Neural progenitor cell (in vitro differentiated cells): ENCODE data around the gene MTMR1.

Source experiments
- EZH2 ChIP-seq: fragments of 200-600 bp; sonication (generic); IDR thresholded peaks from 2 replicates; pipeline ENCODE4 v1.6.1; 2017; ENCODE audit warnings: antibody characterized with exemption, mild to moderate bottlenecking, moderate library complexity
- TF ChIP-seq, protein P1 (sequence below): fragments of 200-600 bp; sonication (generic); IDR thresholded peaks from 2 replicates; pipeline ENCODE4 v1.5.1; 2017; ENCODE audit warnings: antibody characterized with exemption, mild to moderate bottlenecking

DNA sequence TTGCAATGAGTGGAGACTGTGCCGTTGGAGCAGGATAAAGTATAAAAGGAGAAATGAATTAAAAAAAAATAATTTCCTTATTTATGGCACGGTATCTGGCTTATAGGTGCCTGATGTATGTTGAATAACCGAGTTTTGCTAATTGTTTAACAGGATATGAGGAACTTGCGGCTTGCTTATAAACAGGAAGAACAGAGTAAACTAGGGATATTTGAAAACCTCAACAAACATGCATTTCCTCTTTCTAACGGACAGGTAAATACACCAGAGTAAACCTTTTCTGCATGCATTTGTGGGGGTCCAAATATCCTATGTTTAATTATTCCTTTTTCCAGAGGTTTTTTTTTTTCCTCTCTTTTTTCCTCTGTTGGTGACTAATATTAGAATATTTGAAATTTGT, 36.8 kb downstream of the MTMR1 start:
- TF ChIP-seq, protein P1, sequence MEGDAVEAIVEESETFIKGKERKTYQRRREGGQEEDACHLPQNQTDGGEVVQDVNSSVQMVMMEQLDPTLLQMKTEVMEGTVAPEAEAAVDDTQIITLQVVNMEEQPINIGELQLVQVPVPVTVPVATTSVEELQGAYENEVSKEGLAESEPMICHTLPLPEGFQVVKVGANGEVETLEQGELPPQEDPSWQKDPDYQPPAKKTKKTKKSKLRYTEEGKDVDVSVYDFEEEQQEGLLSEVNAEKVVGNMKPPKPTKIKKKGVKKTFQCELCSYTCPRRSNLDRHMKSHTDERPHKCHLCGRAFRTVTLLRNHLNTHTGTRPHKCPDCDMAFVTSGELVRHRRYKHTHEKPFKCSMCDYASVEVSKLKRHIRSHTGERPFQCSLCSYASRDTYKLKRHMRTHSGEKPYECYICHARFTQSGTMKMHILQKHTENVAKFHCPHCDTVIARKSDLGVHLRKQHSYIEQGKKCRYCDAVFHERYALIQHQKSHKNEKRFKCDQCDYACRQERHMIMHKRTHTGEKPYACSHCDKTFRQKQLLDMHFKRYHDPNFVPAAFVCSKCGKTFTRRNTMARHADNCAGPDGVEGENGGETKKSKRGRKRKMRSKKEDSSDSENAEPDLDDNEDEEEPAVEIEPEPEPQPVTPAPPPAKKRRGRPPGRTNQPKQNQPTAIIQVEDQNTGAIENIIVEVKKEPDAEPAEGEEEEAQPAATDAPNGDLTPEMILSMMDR, result no peak
- TF ChIP-seq EZH2, result no peak
